Lung (tissue), 12 donors: ENCODE data around the gene BTF3L4. TPM values are rescaled to one million over a fixed set of nuclear protein-coding genes. Genes with fewer than 3 reads are reported as not detected.

Experiments
- ATAC-seq: fragments of 200-7000 bp; cut with Tn5 transposase; one replicate; pipeline ENCODE4 v1.9.1; 2020; ENCODE audit warnings: moderate number of reproducible peaks; ENCODE audit not compliant: insufficient read depth, low FRiP score
- DNase-seq, 3 donors: peaks; one replicate each; pipeline ENCODE4 v3.0.0-alpha.2; 2013 to 2017
- H3K27ac ChIP-seq, 2 donors: one replicate each; pipeline ENCODE4 v1.5.1; 2013; ENCODE audit warnings: mild to moderate bottlenecking in 2 of 2, moderate library complexity in 2 of 2, control low read depth in 1 of 2, inconsistent platforms in 1 of 2, low read depth in 1 of 2, low read length in 1 of 2
- H3K27me3 ChIP-seq, 3 donors: one replicate each; pipeline ENCODE4 v1.5.1; 2013; ENCODE audit warnings: low read length in 2 of 3; ENCODE audit not compliant: control insufficient read depth in 3 of 3, insufficient read depth in 3 of 3
- H3K36me3 ChIP-seq, 4 donors: one replicate each; pipeline ENCODE4 v1.5.1; 2013; ENCODE audit warnings: low read length in 4 of 4, mild to moderate bottlenecking in 1 of 4, moderate library complexity in 1 of 4; ENCODE audit not compliant: control insufficient read depth in 4 of 4, insufficient read depth in 4 of 4
- H3K4me1 ChIP-seq, 5 donors: one replicate each; pipeline ENCODE4 v1.5.1; 2013; ENCODE audit warnings: low read length in 5 of 5, mild to moderate bottlenecking in 2 of 5, moderate library complexity in 1 of 5; ENCODE audit not compliant: control insufficient read depth in 5 of 5, insufficient read depth in 5 of 5
- H3K4me3 ChIP-seq: one replicate; pipeline ENCODE4 v1.5.1; 2013; ENCODE audit warnings: mild to moderate bottlenecking, control low read depth, moderate library complexity
- H3K9ac ChIP-seq, 2 donors: one replicate each; pipeline ENCODE4 v1.5.1; 2013; ENCODE audit warnings: low read length in 2 of 2, control low read depth in 1 of 2; ENCODE audit not compliant: insufficient read depth in 1 of 2
- H3K9me3 ChIP-seq, 4 donors: one replicate each; pipeline ENCODE4 v1.5.1; 2013; ENCODE audit warnings: low read length in 3 of 4, mild to moderate bottlenecking in 1 of 4, moderate library complexity in 1 of 4; ENCODE audit not compliant: control insufficient read depth in 4 of 4, insufficient read depth in 3 of 4
- CTCF ChIP-seq: IDR thresholded peaks from 2 replicates; pipeline ENCODE4 v1.5.1; 2012; ENCODE audit warnings: mild to moderate bottlenecking; ENCODE audit errors: control extremely low read depth, extremely low read depth
- WGBS, 2 donors: extraction: QIAGEN DNeasy Blood & Tissue Kit; methylation state at CpG; one replicate each; pipeline ENCODE4 v1.1.7; 2013; 5-methylcytosine and 5-hydroxymethylcytosine counted together
- polyA plus RNA-seq, 2 donors: library from polyadenylated mRNA; stranded (reverse); fragments of 200-250 nt; gene quantifications; one replicate each; pipeline ENCODE4 v1.2.1, GENCODE V29; 2013
- total RNA-seq, 2 donors: library from RNA; depleted of rRNA in 1 of 2; stranded (reverse); fragments of >200 nt in 1 of 2; gene quantifications; one replicate each; pipeline ENCODE4 v1.2.1, GENCODE V29; 2014 to 2021
- donor health status: control.
- donor health status: control.
- donor health status: Bipolar disorder and iron deficiency.
- donor health status: healthy.
- donor health status: DM: yes; HTN: yes; CAD: no.

Gene BTF3L4
- total and polyA plus RNA-seq, 4 donors: 40.1 to 47.7 (median 41.1) TPM

DNA sequence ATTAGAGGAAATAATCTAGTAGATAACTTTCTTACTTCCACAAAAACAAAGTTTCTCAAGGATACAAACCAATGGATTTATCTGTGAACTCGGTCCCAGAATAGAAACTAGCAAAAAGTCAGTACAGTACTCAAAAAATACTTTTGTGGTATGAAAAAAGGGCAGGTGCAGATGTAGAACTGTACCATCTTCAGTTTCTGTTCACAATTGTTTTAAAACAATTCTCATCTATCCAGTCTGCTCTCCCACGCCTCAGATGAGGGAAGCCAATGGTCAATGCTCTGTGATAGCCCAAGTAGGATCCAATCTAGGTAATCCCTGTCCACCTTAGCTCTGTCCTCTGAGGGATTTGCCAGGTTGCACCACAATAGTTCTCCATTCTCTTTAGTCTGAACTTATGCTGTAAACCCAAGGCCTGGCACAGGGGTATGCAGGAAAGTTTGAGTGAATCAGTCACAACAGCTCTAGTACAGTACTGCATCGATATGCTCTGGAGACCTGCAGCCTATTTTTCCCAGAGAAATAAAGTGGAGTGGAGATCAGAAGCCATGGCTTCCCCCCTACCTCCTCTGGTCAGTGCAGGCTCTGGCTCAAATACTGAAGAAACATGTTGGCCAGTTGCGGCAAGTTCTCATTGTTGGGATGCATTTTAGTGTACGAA lies 23.8 kb upstream of the BTF3L4 start:
- DNase-seq: no peak
- Histone ChIP-seq H3K4me3 (peak overlapping the region; percentile 94), H3K9ac (peak overlapping the region; percentile 1 to 94), H3K4me1 (peaks cover 7 to 18% (median 8%) of the 10 kb centered on the region in 5 donors), H3K27ac (no peak overlapping the region), H3K36me3 (peaks cover 0 to 3% (median 1%) of the 10 kb centered on the region in 4 donors), H3K9me3 (no peaks in the 10 kb centered on the region), H3K27me3 (no peaks in the 10 kb centered on the region)
- TF ChIP-seq CTCF: no peak
- ATAC-seq: no peak
- 52 to 62% methylated on average over 5 of the region's 5 CpGs for WGBS, 2 donors

- ATAC-seq (peak; percentile 39), DNase-seq (peak; percentile 17 to 32 (median 26))
- no peaks in the 10 kb centered on the region for H3K27me3 ChIP-seq
- peak overlapping the region in 1 of 2 donors; percentile 97 for H3K27ac ChIP-seq
- peaks cover 0 to 5% (median 2%) of the 10 kb centered on the region in 4 donors for H3K36me3 ChIP-seq
- peaks cover 7 to 18% (median 8%) of the 10 kb centered on the region in 5 donors for H3K4me1 ChIP-seq
- no peak for TF ChIP-seq CTCF
- peak overlapping the region; percentile 59 to 94 for H3K9ac ChIP-seq
- peak overlapping the region; percentile 94 for H3K4me3 ChIP-seq
- no peaks in the 10 kb centered on the region for H3K9me3 ChIP-seq
- WGBS, 2 donors: 5 to 7% methylated on average over 24 of the region's 24 CpGs
Observed at GRCh38 chr1:52032785-52033131, 23.3 kb upstream of the BTF3L4 start.

DNA sequence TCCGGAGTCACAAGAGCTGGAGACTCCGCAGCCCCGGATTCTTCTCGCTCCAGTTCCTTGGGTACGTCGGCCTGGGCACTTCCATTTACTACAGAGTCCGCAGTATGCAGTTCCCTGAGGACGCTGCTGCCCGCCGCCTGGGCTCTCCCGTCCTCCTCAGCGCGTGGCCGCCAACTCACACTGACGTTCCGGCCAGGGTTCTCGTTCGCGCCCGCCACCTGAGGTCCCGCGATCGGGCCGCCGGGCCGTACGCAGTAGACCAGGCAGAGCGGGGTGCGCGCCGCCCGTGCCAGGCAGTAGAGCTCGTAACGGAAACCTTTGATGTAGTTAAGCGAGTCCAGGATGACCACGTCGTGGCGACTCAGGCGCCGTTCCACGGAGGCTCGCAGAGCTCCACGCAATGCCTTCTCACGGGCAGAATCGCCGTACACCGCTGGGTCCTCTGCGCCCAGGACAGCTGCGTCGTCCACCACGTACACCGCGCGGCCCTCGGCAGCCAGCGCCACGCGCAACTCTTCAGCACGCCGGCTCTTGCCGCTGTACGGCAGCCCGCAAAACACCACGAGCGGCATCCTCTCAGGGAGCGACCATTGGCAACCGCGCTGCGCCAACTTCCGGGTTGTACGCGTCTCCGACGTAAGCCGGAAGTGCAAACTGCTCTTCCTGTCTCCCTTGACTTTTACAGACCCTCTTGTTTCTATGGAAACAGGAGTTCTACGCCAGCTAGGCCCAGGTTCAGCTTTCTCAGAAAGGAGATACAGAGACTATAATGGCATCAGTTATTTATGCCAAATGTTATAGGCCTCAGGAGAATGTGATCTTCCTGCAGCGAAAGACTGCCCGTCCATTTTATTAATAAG lies 22.7 kb upstream of the BTF3L4 start, which contains the start of gene KTI12:
Gene KTI12, minus strand, starts transcription at position 621 of the 860 bp plus-strand sequence. Its CDS starts 49 bp downstream, at position 572.
- WGBS, 2 donors: 2 to 3% methylated on average over 77 to 78 of the region's 78 CpGs
- Histone ChIP-seq H3K9ac (peak within 1 kb of the TSS; percentile 59 to 94), H3K4me3 (peak within 1 kb of the TSS; percentile 94), H3K27me3 (no peaks in the 10 kb centered on the region), H3K36me3 (peaks cover 2 to 10% (median 3%) of the 10 kb centered on the region in 4 donors), H3K9me3 (no peaks in the 10 kb centered on the region), H3K27ac (peak within 1 kb of the TSS; percentile 89 to 97), H3K4me1 (peaks cover 7 to 18% (median 8%) of the 10 kb centered on the region in 5 donors)
- ATAC-seq: peak; percentile 92
- TF ChIP-seq CTCF: no peak
- peak; percentile 92 to 96 (median 94) for DNase-seq
